GM23338 (cell line): ENCODE results near the gene SMIM35. TPM values are rescaled to one million over a fixed set of nuclear protein-coding genes. Genes with fewer than 3 reads are reported as not detected.

Experiments
- ATAC-seq: fragments of 200-7000 bp; cut with Tn5 transposase; 3 replicates; pipeline ENCODE4 v1.9.1; 2020
- DNase-seq: peaks from one replicate; pipeline ENCODE4 v3.0.0-alpha.2; 2015; ENCODE audit warnings: low spot score
- H2AFZ ChIP-seq: fragments of 200-600 bp; sonication (generic); 2 replicates; pipeline ENCODE4 v1.8.0; 2016; ENCODE audit warnings: antibody characterized with exemption, mild to moderate bottlenecking, moderate library complexity
- H3F3A ChIP-seq: fragments of 200-600 bp; sonication (generic); replicated peaks from 2 replicates; pipeline ENCODE4 v1.8.0; 2017; ENCODE audit warnings: antibody characterized with exemption, mixed run types, low read depth
- H3K27ac ChIP-seq: fragments of 200-600 bp; sonication (generic); 2 replicates; pipeline ENCODE4 v1.6.1; 2016; ENCODE audit warnings: low read depth
- H3K27me3 ChIP-seq: fragments of 200-600 bp; sonication (generic); 2 replicates; pipeline ENCODE4 v1.8.0; 2016; ENCODE audit warnings: mild to moderate bottlenecking, mixed run types, moderate library complexity; ENCODE audit not compliant: insufficient read depth
- H3K36me3 ChIP-seq: fragments of 200-600 bp; sonication (generic); 2 replicates; pipeline ENCODE4 v1.8.0; 2016; ENCODE audit warnings: mild to moderate bottlenecking; ENCODE audit not compliant: insufficient read depth
- H3K4me1 ChIP-seq: fragments of 200-600 bp; sonication (generic); 2 replicates; pipeline ENCODE4 v1.8.0; 2016; ENCODE audit warnings: mild to moderate bottlenecking, moderate library complexity; ENCODE audit not compliant: insufficient read depth
- H3K4me2 ChIP-seq: fragments of 200-600 bp; sonication (generic); 2 replicates; pipeline ENCODE4 v1.7.1; 2017; ENCODE audit warnings: mixed run types
- H3K4me3 ChIP-seq: fragments of 200-600 bp; sonication (generic); 2 replicates; pipeline ENCODE4 v1.6.1; 2016; ENCODE audit warnings: mixed run types
- H3K79me2 ChIP-seq: fragments of 200-600 bp; sonication (generic); replicated peaks from 2 replicates; pipeline ENCODE4 v1.8.0; 2017; ENCODE audit warnings: mild to moderate bottlenecking; ENCODE audit not compliant: insufficient read depth
- H3K9me2 ChIP-seq: fragments of 200-600 bp; sonication (generic); 2 replicates; pipeline ENCODE4 v1.8.0; 2017; ENCODE audit not compliant: insufficient read depth
- H4K20me1 ChIP-seq: fragments of 200-600 bp; sonication (generic); replicated peaks from 2 replicates; pipeline ENCODE4 v1.8.0; 2017; ENCODE audit warnings: mild to moderate bottlenecking; ENCODE audit not compliant: insufficient read depth
- H3K27ac Mint-ChIP-seq: 2 replicates; pipeline ENCODE4 v1.8.0; 2020; ENCODE audit warnings: inconsistent platforms, mild to moderate bottlenecking, moderate library complexity, mixed read lengths
- H3K27me3 Mint-ChIP-seq: 3 replicates; pipeline ENCODE4 v1.8.0; 2022; ENCODE audit warnings: low read depth, mild to moderate bottlenecking, moderate library complexity, mixed read lengths, inconsistent platforms; ENCODE audit not compliant: insufficient read depth, poor library complexity
- H3K36me3 Mint-ChIP-seq: 3 replicates; pipeline ENCODE4 v1.8.0; 2021; ENCODE audit warnings: low read depth, mild to moderate bottlenecking, inconsistent platforms, moderate library complexity, mixed read lengths
- H3K4me1 Mint-ChIP-seq: 3 replicates; pipeline ENCODE4 v1.8.0; 2020; ENCODE audit warnings: mild to moderate bottlenecking, inconsistent platforms, mixed read lengths
- H3K4me3 Mint-ChIP-seq: 3 replicates; pipeline ENCODE4 v1.8.0; 2021; ENCODE audit warnings: moderate library complexity, mild to moderate bottlenecking, inconsistent platforms, mixed read lengths
- H3K9me3 Mint-ChIP-seq: 3 replicates; pipeline ENCODE4 v1.8.0; 2020; ENCODE audit warnings: moderate library complexity, mild to moderate bottlenecking, inconsistent platforms, mixed read lengths
- CREB1 ChIP-seq: fragments of 250-450 bp; sonication (Bioruptor Pico); IDR thresholded peaks from 2 replicates; pipeline ENCODE4 v1.5.0; 2020; ENCODE audit warnings: low read depth, mild to moderate bottlenecking, moderate library complexity
- EZH2phosphoT487 ChIP-seq: fragments of 200-600 bp; sonication (generic); IDR thresholded peaks from one replicate; pipeline ENCODE4 v1.8.1; 2018; ENCODE audit warnings: antibody characterized with exemption; ENCODE audit not compliant: unreplicated experiment
- JUNB ChIP-seq: IDR thresholded peaks from one replicate; pipeline ENCODE4 v1.6.1; 2016; ENCODE audit warnings: antibody characterized with exemption; ENCODE audit not compliant: unreplicated experiment
- NANOG ChIP-seq: IDR thresholded peaks from 2 replicates; pipeline ENCODE4 v1.6.1; 2016; ENCODE audit warnings: antibody characterized with exemption, borderline replicate concordance
- POLR2AphosphoS5 ChIP-seq: IDR thresholded peaks from 2 replicates; pipeline ENCODE4 v1.6.1; 2016; ENCODE audit warnings: antibody characterized with exemption, low read depth
- STAT1 ChIP-seq: IDR thresholded peaks from one replicate; pipeline ENCODE4 v1.6.1; 2016; ENCODE audit warnings: antibody characterized with exemption; ENCODE audit not compliant: unreplicated experiment
- ZNF114 ChIP-seq: fragments of 250-450 bp; sonication (Bioruptor Pico); IDR thresholded peaks from 2 replicates; pipeline ENCODE4 v1.5.0; 2020; ENCODE audit warnings: mild to moderate bottlenecking, moderate library complexity
- ZNF331 ChIP-seq: fragments of 250-450 bp; sonication (Bioruptor Pico); IDR thresholded peaks from 2 replicates; pipeline ENCODE4 v1.5.0; 2020; ENCODE audit warnings: low read depth, mild to moderate bottlenecking, moderate library complexity
- polyA plus RNA-seq: library from polyadenylated mRNA; unstranded; fragments of >200 nt; fragmentation: Nextera tagmentation; extraction: Ambion mirVana; gene quantifications from 2 replicates; pipeline ENCODE4 v1.2.1, GENCODE V29; 2016
- total RNA-seq: library from RNA; depleted of rRNA; stranded (reverse); fragments of >200 nt; shearing (Covaris generic); gene quantifications from 2 replicates; pipeline ENCODE4 v1.2.3, GENCODE V29; 2014
- TF ChIP-seq, protein P1 (sequence below): IDR thresholded peaks from one replicate; pipeline ENCODE4 v1.6.1; 2018; ENCODE audit warnings: antibody characterized with exemption; ENCODE audit not compliant: unreplicated experiment
- TF ChIP-seq, protein P2 (sequence below), 2 experiments: fragments of 200-600 bp in 1 of 2; sonication (generic) in 1 of 2; conservative IDR thresholded peaks; 2 replicates each; pipeline versions ENCODE4 v1.5.1 to v1.6.1; 2016 to 2017; ENCODE audit warnings: antibody characterized with exemption in 2 of 2, low read depth in 2 of 2, mild to moderate bottlenecking in 2 of 2, moderate library complexity in 1 of 2
- TF ChIP-seq, protein P3 (sequence below): fragments of 250-450 bp; sonication (Bioruptor Pico); IDR thresholded peaks from 2 replicates; pipeline ENCODE4 v1.5.0; 2020; ENCODE audit warnings: mild to moderate bottlenecking, moderate library complexity

SMIM35 gene
- total and polyA plus RNA-seq, 2 experiments from 2014 or later = not detected

DNA sequence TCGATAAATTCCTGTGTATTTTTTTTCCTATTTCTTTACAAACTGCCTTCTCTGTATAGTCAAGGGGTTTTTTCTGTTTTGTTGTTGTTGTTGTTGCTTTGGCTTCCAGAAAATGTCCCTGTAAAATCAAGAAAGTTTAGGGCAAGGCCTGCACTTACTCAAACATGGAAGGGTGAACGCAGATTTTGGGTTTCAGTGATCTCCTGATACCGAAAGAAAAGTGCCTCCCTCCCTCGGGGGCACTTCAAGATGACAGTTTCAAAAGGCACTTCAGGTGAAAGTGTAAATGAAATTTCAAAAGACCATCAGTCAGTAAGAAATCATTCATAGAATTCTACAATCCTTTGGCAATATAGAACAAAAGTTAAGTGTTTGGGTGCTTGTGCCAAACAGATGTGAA lies 53.3 kb downstream of the SMIM35 start (continued):
- TF ChIP-seq, protein P1, sequence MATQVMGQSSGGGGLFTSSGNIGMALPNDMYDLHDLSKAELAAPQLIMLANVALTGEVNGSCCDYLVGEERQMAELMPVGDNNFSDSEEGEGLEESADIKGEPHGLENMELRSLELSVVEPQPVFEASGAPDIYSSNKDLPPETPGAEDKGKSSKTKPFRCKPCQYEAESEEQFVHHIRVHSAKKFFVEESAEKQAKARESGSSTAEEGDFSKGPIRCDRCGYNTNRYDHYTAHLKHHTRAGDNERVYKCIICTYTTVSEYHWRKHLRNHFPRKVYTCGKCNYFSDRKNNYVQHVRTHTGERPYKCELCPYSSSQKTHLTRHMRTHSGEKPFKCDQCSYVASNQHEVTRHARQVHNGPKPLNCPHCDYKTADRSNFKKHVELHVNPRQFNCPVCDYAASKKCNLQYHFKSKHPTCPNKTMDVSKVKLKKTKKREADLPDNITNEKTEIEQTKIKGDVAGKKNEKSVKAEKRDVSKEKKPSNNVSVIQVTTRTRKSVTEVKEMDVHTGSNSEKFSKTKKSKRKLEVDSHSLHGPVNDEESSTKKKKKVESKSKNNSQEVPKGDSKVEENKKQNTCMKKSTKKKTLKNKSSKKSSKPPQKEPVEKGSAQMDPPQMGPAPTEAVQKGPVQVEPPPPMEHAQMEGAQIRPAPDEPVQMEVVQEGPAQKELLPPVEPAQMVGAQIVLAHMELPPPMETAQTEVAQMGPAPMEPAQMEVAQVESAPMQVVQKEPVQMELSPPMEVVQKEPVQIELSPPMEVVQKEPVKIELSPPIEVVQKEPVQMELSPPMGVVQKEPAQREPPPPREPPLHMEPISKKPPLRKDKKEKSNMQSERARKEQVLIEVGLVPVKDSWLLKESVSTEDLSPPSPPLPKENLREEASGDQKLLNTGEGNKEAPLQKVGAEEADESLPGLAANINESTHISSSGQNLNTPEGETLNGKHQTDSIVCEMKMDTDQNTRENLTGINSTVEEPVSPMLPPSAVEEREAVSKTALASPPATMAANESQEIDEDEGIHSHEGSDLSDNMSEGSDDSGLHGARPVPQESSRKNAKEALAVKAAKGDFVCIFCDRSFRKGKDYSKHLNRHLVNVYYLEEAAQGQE = no peak
- no peak for TF ChIP-seq JUNB

DNA sequence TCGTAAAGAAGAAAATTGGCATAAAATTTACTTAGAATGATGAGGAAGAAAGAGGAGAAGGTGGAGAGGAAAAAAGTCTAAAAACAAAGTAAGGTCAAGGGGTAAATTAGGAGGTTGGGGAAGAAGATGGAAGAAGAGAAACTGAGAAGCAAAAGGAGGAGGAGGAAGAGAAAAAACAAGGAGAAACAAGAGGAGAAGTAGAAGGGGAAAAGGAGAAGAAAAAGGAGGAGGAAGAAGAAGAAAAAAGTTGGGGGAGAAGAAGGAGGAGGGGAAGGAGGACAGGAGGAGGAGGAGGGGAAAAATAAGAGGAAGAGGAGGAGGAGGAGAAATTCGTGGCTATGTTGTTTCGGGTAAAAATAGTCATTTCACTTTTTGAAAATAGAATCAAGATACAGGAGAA lies 58.1 kb downstream of the SMIM35 start:
- H3K27ac Mint-ChIP-seq = no peak overlapping the region
- no peaks in the 10 kb centered on the region for H3K4me1 ChIP-seq
- ATAC-seq (no peak), DNase-seq (no peak)
- no peak overlapping the region for H3K4me2 ChIP-seq
- H3K9me2 ChIP-seq = no peaks in the 10 kb centered on the region; the same call in 1 of the 2 replicates
- no peaks in the 10 kb centered on the region for H3K27me3 Mint-ChIP-seq
- no peak overlapping the region for H3K4me3 ChIP-seq
- H3K27me3 ChIP-seq = no peaks in the 10 kb centered on the region
- H3K27ac ChIP-seq = no peak overlapping the region
- no peaks in the 10 kb centered on the region for H3K4me1 Mint-ChIP-seq
- no peak overlapping the region for H3K4me3 Mint-ChIP-seq
- no peaks in the 10 kb centered on the region for H3K79me2 ChIP-seq
- H3K36me3 Mint-ChIP-seq = no peaks in the 10 kb centered on the region
- no peaks in the 10 kb centered on the region; the same call in 1 of the 3 replicates for H3K9me3 Mint-ChIP-seq
- H2AFZ ChIP-seq = no peak overlapping the region
- no peaks in the 10 kb centered on the region for H4K20me1 ChIP-seq
- H3K36me3 ChIP-seq = no peaks in the 10 kb centered on the region
- H3F3A ChIP-seq = no peaks in the 10 kb centered on the region
- TF ChIP-seq ZNF114 (no peak), STAT1 (no peak), NANOG (no peak), ZNF331 (CRISPR knock-in tag) (no peak), CREB1 (CRISPR knock-in tag) (no peak), POLR2AphosphoS5 (no peak), EZH2phosphoT487 (no peak)
- TF ChIP-seq, protein P2, sequence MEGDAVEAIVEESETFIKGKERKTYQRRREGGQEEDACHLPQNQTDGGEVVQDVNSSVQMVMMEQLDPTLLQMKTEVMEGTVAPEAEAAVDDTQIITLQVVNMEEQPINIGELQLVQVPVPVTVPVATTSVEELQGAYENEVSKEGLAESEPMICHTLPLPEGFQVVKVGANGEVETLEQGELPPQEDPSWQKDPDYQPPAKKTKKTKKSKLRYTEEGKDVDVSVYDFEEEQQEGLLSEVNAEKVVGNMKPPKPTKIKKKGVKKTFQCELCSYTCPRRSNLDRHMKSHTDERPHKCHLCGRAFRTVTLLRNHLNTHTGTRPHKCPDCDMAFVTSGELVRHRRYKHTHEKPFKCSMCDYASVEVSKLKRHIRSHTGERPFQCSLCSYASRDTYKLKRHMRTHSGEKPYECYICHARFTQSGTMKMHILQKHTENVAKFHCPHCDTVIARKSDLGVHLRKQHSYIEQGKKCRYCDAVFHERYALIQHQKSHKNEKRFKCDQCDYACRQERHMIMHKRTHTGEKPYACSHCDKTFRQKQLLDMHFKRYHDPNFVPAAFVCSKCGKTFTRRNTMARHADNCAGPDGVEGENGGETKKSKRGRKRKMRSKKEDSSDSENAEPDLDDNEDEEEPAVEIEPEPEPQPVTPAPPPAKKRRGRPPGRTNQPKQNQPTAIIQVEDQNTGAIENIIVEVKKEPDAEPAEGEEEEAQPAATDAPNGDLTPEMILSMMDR (conservative IDR thresholded peaks at IDR 0.05; ENCODE audit: low read depth in 2 of 2) = no peak
- TF ChIP-seq, protein P3, sequence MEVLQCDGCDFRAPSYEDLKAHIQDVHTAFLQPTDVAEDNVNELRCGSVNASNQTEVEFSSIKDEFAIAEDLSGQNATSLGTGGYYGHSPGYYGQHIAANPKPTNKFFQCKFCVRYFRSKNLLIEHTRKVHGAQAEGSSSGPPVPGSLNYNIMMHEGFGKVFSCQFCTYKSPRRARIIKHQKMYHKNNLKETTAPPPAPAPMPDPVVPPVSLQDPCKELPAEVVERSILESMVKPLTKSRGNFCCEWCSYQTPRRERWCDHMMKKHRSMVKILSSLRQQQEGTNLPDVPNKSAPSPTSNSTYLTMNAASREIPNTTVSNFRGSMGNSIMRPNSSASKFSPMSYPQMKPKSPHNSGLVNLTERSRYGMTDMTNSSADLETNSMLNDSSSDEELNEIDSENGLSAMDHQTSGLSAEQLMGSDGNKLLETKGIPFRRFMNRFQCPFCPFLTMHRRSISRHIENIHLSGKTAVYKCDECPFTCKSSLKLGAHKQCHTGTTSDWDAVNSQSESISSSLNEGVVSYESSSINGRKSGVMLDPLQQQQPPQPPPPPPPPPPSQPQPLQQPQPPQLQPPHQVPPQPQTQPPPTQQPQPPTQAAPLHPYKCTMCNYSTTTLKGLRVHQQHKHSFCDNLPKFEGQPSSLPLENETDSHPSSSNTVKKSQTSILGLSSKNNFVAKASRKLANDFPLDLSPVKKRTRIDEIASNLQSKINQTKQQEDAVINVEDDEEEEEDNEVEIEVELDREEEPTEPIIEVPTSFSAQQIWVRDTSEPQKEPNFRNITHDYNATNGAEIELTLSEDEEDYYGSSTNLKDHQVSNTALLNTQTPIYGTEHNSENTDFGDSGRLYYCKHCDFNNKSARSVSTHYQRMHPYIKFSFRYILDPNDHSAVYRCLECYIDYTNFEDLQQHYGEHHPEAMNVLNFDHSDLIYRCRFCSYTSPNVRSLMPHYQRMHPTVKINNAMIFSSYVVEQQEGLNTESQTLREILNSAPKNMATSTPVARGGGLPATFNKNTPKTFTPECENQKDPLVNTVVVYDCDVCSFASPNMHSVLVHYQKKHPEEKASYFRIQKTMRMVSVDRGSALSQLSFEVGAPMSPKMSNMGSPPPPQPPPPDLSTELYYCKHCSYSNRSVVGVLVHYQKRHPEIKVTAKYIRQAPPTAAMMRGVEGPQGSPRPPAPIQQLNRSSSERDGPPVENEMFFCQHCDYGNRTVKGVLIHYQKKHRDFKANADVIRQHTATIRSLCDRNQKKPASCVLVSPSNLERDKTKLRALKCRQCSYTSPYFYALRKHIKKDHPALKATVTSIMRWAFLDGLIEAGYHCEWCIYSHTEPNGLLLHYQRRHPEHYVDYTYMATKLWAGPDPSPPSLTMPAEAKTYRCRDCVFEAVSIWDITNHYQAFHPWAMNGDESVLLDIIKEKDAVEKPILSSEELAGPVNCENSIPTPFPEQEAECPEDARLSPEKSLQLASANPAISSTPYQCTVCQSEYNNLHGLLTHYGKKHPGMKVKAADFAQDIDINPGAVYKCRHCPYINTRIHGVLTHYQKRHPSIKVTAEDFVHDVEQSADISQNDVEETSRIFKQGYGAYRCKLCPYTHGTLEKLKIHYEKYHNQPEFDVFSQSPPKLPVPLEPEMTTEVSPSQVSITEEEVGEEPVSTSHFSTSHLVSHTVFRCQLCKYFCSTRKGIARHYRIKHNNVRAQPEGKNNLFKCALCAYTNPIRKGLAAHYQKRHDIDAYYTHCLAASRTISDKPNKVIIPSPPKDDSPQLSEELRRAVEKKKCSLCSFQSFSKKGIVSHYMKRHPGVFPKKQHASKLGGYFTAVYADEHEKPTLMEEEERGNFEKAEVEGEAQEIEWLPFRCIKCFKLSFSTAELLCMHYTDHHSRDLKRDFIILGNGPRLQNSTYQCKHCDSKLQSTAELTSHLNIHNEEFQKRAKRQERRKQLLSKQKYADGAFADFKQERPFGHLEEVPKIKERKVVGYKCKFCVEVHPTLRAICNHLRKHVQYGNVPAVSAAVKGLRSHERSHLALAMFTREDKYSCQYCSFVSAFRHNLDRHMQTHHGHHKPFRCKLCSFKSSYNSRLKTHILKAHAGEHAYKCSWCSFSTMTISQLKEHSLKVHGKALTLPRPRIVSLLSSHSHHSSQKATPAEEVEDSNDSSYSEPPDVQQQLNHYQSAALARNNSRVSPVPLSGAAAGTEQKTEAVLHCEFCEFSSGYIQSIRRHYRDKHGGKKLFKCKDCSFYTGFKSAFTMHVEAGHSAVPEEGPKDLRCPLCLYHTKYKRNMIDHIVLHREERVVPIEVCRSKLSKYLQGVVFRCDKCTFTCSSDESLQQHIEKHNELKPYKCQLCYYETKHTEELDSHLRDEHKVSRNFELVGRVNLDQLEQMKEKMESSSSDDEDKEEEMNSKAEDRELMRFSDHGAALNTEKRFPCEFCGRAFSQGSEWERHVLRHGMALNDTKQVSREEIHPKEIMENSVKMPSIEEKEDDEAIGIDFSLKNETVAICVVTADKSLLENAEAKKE (CRISPR knock-in tag) = no peak
- TF ChIP-seq, protein P1 = no peak
